Tibial nerve (tissue), 4 donors: ENCODE results near the gene TXNL4A. TPM values are rescaled to one million over a fixed set of nuclear protein-coding genes. Genes with fewer than 3 reads are reported as not detected.

Experiments used
- DNase-seq, 2 donors: peaks; one replicate each; pipeline ENCODE4 v3.0.0-alpha.2; 2019; ENCODE audit warnings: low spot score in 2 of 2
- H3K27ac ChIP-seq, 4 donors: fragments of 200-600 bp; sonication (generic) in 3 of 4; one replicate each; pipeline ENCODE4 v1.5.1; 2017 to 2019; ENCODE audit warnings: mild to moderate bottlenecking in 1 of 4
- H3K27me3 ChIP-seq, 2 donors: fragments of 200-600 bp; sonication (generic) in 1 of 2; one replicate each; pipeline versions ENCODE4 v1.5.1 to v1.6.0; 2017 to 2019
- H3K36me3 ChIP-seq, 3 donors: fragments of 200-600 bp; sonication (generic); one replicate each; pipeline ENCODE4 v1.5.1; 2018 to 2019
- H3K4me1 ChIP-seq, 4 donors: fragments of 200-600 bp; sonication (generic) in 3 of 4; one replicate each; pipeline ENCODE4 v1.5.1; 2017 to 2019
- H3K4me3 ChIP-seq, 4 donors: fragments of 200-600 bp; sonication (generic) in 3 of 4; one replicate each; pipeline ENCODE4 v1.5.1; 2017 to 2019; ENCODE audit warnings: mild to moderate bottlenecking in 1 of 4, moderate library complexity in 1 of 4
- H3K9me3 ChIP-seq, 4 donors: fragments of 200-600 bp; sonication (generic) in 3 of 4; one replicate each; pipeline ENCODE4 v1.5.1; 2017 to 2019
- CTCF ChIP-seq, 5 experiments: fragments of 200-600 bp in 3 of 5; fragments of 450-650 bp in 2 of 5; sonication (generic) in 3 of 5; IDR thresholded peaks; one replicate each; pipeline ENCODE4 v1.5.1; 2016 to 2019; ENCODE audit warnings: antibody characterized with exemption in 5 of 5, mild to moderate bottlenecking in 3 of 5, moderate library complexity in 2 of 5
- EP300 ChIP-seq, 2 donors: sonication (generic); formaldehyde crosslinking; IDR thresholded peaks; one replicate each; pipeline ENCODE4 v1.6.1; 2017; ENCODE audit warnings: antibody characterized with exemption in 2 of 2, mild to moderate bottlenecking in 1 of 2
- POLR2A ChIP-seq, 2 donors: fragments of 450-650 bp; IDR thresholded peaks; one replicate each; pipeline ENCODE4 v1.6.1; 2017; ENCODE audit warnings: antibody characterized with exemption in 2 of 2, mild to moderate bottlenecking in 2 of 2, moderate library complexity in 2 of 2
- WGBS, 2 donors: methylation state at CpG; one replicate each; pipeline ENCODE4 v1.1.5; 2018; 5-methylcytosine and 5-hydroxymethylcytosine counted together
- total RNA-seq, 4 donors: library from RNA; depleted of rRNA; stranded (reverse); fragments of >200 nt; gene quantifications; one replicate each; pipeline ENCODE4 v1.1.0, GENCODE V29; 2016

The TXNL4A gene
- total RNA-seq, 4 donors from 2014 or later = 19.0 to 34.9 (median 32.5) TPM

- Histone ChIP-seq H3K4me1 (peaks cover 0 to 64% (median 4%) of the 10 kb centered on the region in 4 donors), H3K27ac (peak overlapping the region in 1 of 4 donors; percentile 98), H3K27me3 (no peaks in the 10 kb centered on the region), H3K9me3 (peaks cover 0 to 44% (median 6%) of the 10 kb centered on the region in 4 donors), H3K36me3 (peaks cover 0 to 89% (median 0%) of the 10 kb centered on the region in 3 donors), H3K4me3 (no peak overlapping the region)
- DNase-seq = no peak
- TF ChIP-seq CTCF (IDR thresholded peaks at IDR 0.05) (no peak), POLR2A (IDR thresholded peaks at IDR 0.05) (no peak), EP300 (IDR thresholded peaks at IDR 0.05) (no peak)
- WGBS, 2 donors = 98 to 100% methylated on average over 3 of the region's 3 CpGs
Measured at GRCh38 chr18:79935499-79935898, 52.9 kb downstream of the TXNL4A start.

GRCh38 chr18:79935098-79935480, 53.3 kb downstream of the TXNL4A start:
- peaks cover 0 to 48% (median 8%) of the 10 kb centered on the region in 4 donors for H3K9me3 ChIP-seq
- WGBS, 2 donors = 78 to 81% methylated on average over 5 of the region's 5 CpGs
- DNase-seq = no peak
- no peak for TF ChIP-seq POLR2A (IDR thresholded peaks at IDR 0.05)
- no peak for TF ChIP-seq CTCF (IDR thresholded peaks at IDR 0.05)
- TF ChIP-seq EP300 (IDR thresholded peaks at IDR 0.05) = no peak
- peaks cover 0 to 89% (median 0%) of the 10 kb centered on the region in 3 donors for H3K36me3 ChIP-seq
- H3K4me1 ChIP-seq = peaks cover 0 to 62% (median 4%) of the 10 kb centered on the region in 4 donors
- no peak overlapping the region for H3K4me3 ChIP-seq
- no peak overlapping the region for H3K27ac ChIP-seq
- no peaks in the 10 kb centered on the region for H3K27me3 ChIP-seq

- 68 to 80% methylated on average over 8 of the region's 8 CpGs for WGBS, 2 donors
Measured at GRCh38 chr18:79934311-79935097, 53.9 kb downstream of the TXNL4A start.

GRCh38 chr18:79933765-79934164, 54.6 kb downstream of the TXNL4A start:
- WGBS, 2 donors = 83 to 89% methylated on average over 10 of the region's 10 CpGs
- Histone ChIP-seq H3K4me1 (peaks cover 0 to 49% (median 4%) of the 10 kb centered on the region in 4 donors), H3K36me3 (peaks cover 0 to 96% (median 0%) of the 10 kb centered on the region in 3 donors), H3K4me3 (no peak overlapping the region), H3K27ac (no peak overlapping the region), H3K27me3 (no peaks in the 10 kb centered on the region), H3K9me3 (peaks cover 3 to 62% (median 19%) of the 10 kb centered on the region in 4 donors)
- no peak for DNase-seq
- TF ChIP-seq POLR2A (IDR thresholded peaks at IDR 0.05) = no peak
- no peak for TF ChIP-seq EP300 (IDR thresholded peaks at IDR 0.05)
- no peak for TF ChIP-seq CTCF (IDR thresholded peaks at IDR 0.05)

More at GRCh38 chr18:79934311-79935097, 53.9 kb downstream of the TXNL4A start:
- H3K4me1 ChIP-seq = peaks cover 0 to 56% (median 4%) of the 10 kb centered on the region in 4 donors
- H3K27ac ChIP-seq = no peak overlapping the region
- no peaks in the 10 kb centered on the region for H3K27me3 ChIP-seq
- no peak for TF ChIP-seq POLR2A (IDR thresholded peaks at IDR 0.05)
- TF ChIP-seq EP300 (IDR thresholded peaks at IDR 0.05) = no peak
- no peak for TF ChIP-seq CTCF (IDR thresholded peaks at IDR 0.05)
- no peak for DNase-seq
- H3K36me3 ChIP-seq = peaks cover 0 to 89% (median 0%) of the 10 kb centered on the region in 3 donors
- no peak overlapping the region for H3K4me3 ChIP-seq
- H3K9me3 ChIP-seq = peaks cover 0 to 54% (median 13%) of the 10 kb centered on the region in 4 donors

- no peak for TF ChIP-seq CTCF (IDR thresholded peaks at IDR 0.05)
- H3K9me3 ChIP-seq = peaks cover 3 to 65% (median 19%) of the 10 kb centered on the region in 4 donors
- H3K27ac ChIP-seq = no peak overlapping the region
- 92% methylated on average over 3 of the region's 3 CpGs for WGBS, 2 donors
- peaks cover 0 to 41% (median under 1%) of the 10 kb centered on the region in 4 donors for H3K4me1 ChIP-seq
- no peak overlapping the region for H3K4me3 ChIP-seq
- DNase-seq = no peak
- H3K27me3 ChIP-seq = no peaks in the 10 kb centered on the region
- peaks cover 0 to 98% (median 0%) of the 10 kb centered on the region in 3 donors for H3K36me3 ChIP-seq
Measured at GRCh38 chr18:79932907-79933306, 55.5 kb downstream of the TXNL4A start.
